ENCODE measurements around the gene ZFP36L2.

Gene ZFP36L2

DNA sequence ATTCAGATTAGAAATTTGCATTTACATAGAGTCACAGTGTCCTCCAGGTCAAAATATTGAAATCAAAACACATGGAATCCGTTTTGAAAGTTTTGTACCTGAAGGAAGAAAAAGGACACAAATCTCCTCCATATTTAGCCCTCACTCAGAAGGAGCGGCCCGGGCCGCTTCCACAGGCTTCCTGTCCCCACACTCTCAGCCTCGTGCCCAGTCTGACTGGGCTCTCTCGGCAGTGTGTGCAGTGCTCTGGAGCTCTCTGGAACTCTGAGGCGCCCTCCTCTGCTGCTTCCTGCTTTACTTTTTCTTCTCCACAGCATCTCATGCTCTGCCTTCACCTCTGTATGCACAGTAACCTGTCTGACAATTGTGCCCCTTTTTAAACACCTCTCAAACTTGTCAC lies 22.2 kb upstream of the ZFP36L2 start:
- no peak for TF ChIP-seq CTCF (IDR thresholded peaks at IDR 0.05; ENCODE audit: extremely low read depth, missing control alignments)
- no peak for DNase-seq (ENCODE audit: low spot score)

DNA sequence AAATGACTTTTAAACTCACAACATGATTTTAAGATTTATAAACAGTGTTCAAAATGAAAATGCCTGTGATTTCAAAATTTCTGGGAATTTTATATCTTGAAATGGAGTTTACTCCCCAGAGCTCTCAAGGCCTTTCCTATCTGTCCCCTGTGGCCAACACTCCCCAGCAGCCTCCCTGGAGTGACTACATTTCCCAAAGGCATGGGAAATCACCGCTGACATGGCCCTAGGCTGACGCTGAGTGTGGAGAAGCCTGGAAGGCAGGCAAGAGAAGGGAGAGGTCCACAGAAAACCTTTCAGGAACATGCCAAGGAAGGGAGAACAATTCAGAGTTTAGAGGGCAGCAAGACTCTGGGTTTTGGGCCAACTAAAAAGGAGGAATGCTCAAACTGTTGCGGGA lies 20.2 kb upstream of the ZFP36L2 start:
- no peak for DNase-seq (ENCODE audit: low spot score)
- TF ChIP-seq CTCF (IDR thresholded peaks at IDR 0.05; ENCODE audit: extremely low read depth, missing control alignments): no peak

DNA sequence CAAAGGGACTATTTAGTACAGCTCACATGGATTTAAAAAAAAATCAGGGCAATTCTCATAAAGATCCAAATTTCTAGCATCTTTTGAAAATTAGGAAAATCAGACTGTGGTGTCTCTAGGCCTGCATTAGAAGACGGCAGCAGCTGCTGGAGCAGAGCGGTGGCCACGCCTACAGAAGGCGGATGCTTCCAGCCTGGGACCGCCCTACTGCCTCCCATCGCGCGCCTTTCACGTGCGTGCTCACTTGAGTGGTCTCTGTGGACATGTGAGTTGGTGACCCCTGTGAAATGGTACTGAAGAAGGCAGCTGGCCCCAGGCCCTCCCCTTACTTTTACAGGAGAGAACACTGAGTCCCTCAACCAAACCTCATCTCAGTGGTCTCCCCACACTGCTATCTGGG lies 15.2 kb upstream of the ZFP36L2 start:
- TF ChIP-seq CTCF (IDR thresholded peaks at IDR 0.05; ENCODE audit: extremely low read depth, missing control alignments): no peak
- DNase-seq (ENCODE audit: low spot score): no peak

- no peak for DNase-seq (ENCODE audit: low spot score)
- TF ChIP-seq CTCF (IDR thresholded peaks at IDR 0.05; ENCODE audit: extremely low read depth, missing control alignments): no peak
Measured at GRCh38 chr2:43240766-43241150, 14.4 kb upstream of the ZFP36L2 start.

DNA sequence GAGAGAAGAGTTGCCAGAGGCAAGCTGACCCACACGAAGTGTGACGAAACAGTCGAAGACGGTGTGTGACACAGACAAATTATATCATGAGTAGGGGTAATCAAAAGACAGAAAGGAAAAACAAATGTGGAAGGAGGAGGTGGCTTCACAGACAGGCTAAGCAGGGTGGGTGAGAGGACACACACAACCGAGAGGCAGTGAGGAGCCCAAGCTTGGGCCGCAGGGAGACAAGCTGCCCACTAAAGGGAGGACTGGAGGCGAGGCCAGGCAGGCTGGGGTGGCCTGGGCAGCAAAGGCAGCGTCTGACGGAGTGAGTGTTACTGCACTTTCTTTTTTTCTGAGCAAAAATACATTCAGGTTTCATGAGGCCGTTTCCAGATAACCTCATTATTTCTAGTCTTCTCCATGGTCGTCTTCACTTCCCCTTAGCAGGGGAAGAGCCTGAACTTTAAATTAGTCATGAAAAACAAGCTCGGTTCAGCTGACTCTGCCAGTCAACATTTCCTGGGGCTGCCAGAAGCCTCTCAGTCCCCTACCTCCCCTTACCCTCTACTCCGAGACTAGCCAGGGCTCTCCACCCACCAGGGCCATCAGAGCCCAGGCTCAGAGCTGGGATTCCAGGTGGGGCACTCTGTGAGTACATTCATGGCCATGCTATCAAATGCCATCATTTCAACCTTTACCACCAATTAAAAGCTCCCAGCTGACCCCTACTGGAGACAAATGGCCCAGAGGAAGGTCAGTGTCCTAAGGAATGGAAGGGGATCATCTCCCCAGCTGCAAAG lies 13.8 kb upstream of the ZFP36L2 start:
- DNase-seq (ENCODE audit: low spot score): peak; percentile 58
- TF ChIP-seq CTCF (IDR thresholded peaks at IDR 0.05; ENCODE audit: extremely low read depth, missing control alignments): no peak

GRCh38 chr2:43238813-43239212 lies 12.4 kb upstream of the ZFP36L2 start:
- DNase-seq (ENCODE audit: low spot score): no peak
- TF ChIP-seq CTCF (IDR thresholded peaks at IDR 0.05; ENCODE audit: extremely low read depth, missing control alignments): no peak

DNA sequence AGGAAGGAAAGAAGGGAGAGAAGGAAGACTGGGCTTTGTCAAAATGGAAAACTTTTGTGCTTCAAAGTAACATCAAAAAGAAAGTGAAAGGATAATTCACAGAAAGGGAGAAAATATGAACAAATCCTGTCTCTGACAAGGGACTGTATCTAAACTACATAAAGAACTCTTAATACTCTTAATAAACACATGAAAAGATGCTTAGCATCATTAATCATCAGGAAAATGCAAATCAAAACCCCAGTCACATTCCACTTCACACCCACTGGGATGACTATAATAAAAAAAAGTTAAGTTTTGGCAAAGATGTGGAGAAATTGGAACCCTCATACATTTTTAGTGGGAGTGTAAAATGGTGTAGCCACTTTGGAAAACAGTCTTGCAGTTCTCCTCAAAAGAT lies 11.8 kb upstream of the ZFP36L2 start:
- no peak for TF ChIP-seq CTCF (IDR thresholded peaks at IDR 0.05; ENCODE audit: extremely low read depth, missing control alignments)
- no peak for DNase-seq (ENCODE audit: low spot score)

Data from GM20000 (cell line).